HepG2 (cell line): ENCODE data around the gene CISH. TPM values are rescaled to one million over a fixed set of nuclear protein-coding genes. Genes with fewer than 3 reads are reported as not detected.

ENCODE experiments used
- BRD4 ChIP-seq: sonication (generic); formaldehyde crosslinking; IDR thresholded peaks from 2 replicates; pipeline ENCODE4 v1.4.0; 2020; ENCODE audit warnings: missing genetic modification reagents
- EZH2 ChIP-seq: conservative IDR thresholded peaks from 2 replicates; pipeline ENCODE4 v1.6.1; 2012; ENCODE audit warnings: mild to moderate bottlenecking, low read depth, low read length, moderate library complexity
- HIVEP1 ChIP-seq: sonication (generic); formaldehyde crosslinking; IDR thresholded peaks from 2 replicates; pipeline ENCODE4 v1.4.0; 2020; ENCODE audit warnings: mild to moderate bottlenecking, missing genetic modification reagents
- HMG20A ChIP-seq: IDR thresholded peaks from 2 replicates; pipeline ENCODE4 v1.6.1; 2016; ENCODE audit warnings: borderline replicate concordance
- MATR3 ChIP-seq: sonication (generic); formaldehyde crosslinking; IDR thresholded peaks from 2 replicates; pipeline ENCODE4 v1.4.0; 2020; ENCODE audit warnings: missing genetic modification reagents
- NONO ChIP-seq, 2 experiments: fragments of 450-650 bp in 1 of 2; sonication (generic) in 1 of 2; formaldehyde crosslinking in 1 of 2; IDR thresholded peaks in 1 of 2; conservative IDR thresholded peaks in 1 of 2; 2 replicates each; pipeline versions ENCODE4 v1.6.1 to v1.8.0; 2017 to 2022; ENCODE audit warnings: mild to moderate bottlenecking in 1 of 2, missing genetic modification reagents in 1 of 2, moderate library complexity in 1 of 2
- RBAK ChIP-seq: sonication (generic); formaldehyde crosslinking; IDR thresholded peaks from 2 replicates; pipeline ENCODE4 v1.5.1; 2020; ENCODE audit warnings: mild to moderate bottlenecking, missing genetic modification reagents
- SMARCE1 ChIP-seq: fragments of 450-650 bp; IDR thresholded peaks from 2 replicates; pipeline ENCODE4 v1.6.1; 2017; ENCODE audit warnings: borderline replicate concordance
- SRY ChIP-seq: sonication (generic); formaldehyde crosslinking; IDR thresholded peaks from 2 replicates; pipeline ENCODE4 v1.8.0; 2022; ENCODE audit warnings: mild to moderate bottlenecking, missing genetic modification reagents
- TAF1 ChIP-seq: sonication (generic); formaldehyde crosslinking; IDR thresholded peaks from 2 replicates; pipeline ENCODE4 v1.4.0; 2020; ENCODE audit warnings: missing genetic modification reagents
- ZC3H4 ChIP-seq: sonication (generic); formaldehyde crosslinking; IDR thresholded peaks from 2 replicates; pipeline ENCODE4 v1.4.0; 2020; ENCODE audit warnings: missing genetic modification reagents, borderline replicate concordance
- ZFP82 ChIP-seq: sonication (generic); formaldehyde crosslinking; IDR thresholded peaks from 2 replicates; pipeline ENCODE4 v1.5.1; 2020; ENCODE audit warnings: mild to moderate bottlenecking, missing genetic modification reagents, borderline replicate concordance
- ZNF124 ChIP-seq: sonication (generic); formaldehyde crosslinking; IDR thresholded peaks from 2 replicates; pipeline ENCODE4 v1.4.0; 2020; ENCODE audit warnings: missing genetic modification reagents
- ZNF333 ChIP-seq: sonication (generic); formaldehyde crosslinking; IDR thresholded peaks from 2 replicates; pipeline ENCODE4 v1.4.0; 2020; ENCODE audit warnings: mild to moderate bottlenecking, missing genetic modification reagents, borderline replicate concordance
- ZNF33B ChIP-seq: sonication (generic); formaldehyde crosslinking; IDR thresholded peaks from 2 replicates; pipeline ENCODE4 v1.5.1; 2020; ENCODE audit warnings: mild to moderate bottlenecking, missing genetic modification reagents
- ZNF496 ChIP-seq: sonication (generic); formaldehyde crosslinking; IDR thresholded peaks from 2 replicates; pipeline ENCODE4 v1.8.1; 2023; ENCODE audit warnings: mild to moderate bottlenecking, moderate library complexity, missing genetic modification reagents; ENCODE audit not compliant: insufficient replicate concordance
- ZNF501 ChIP-seq: sonication (generic); formaldehyde crosslinking; IDR thresholded peaks from 2 replicates; pipeline ENCODE4 v1.5.1; 2020; ENCODE audit warnings: mild to moderate bottlenecking, moderate library complexity, missing genetic modification reagents
- ZNF562 ChIP-seq: sonication (generic); formaldehyde crosslinking; IDR thresholded peaks from 2 replicates; pipeline ENCODE4 v1.8.0; 2022; ENCODE audit warnings: missing genetic modification reagents, borderline replicate concordance
- ZNF567 ChIP-seq: sonication (generic); formaldehyde crosslinking; IDR thresholded peaks from 2 replicates; pipeline ENCODE4 v1.8.1; 2023; ENCODE audit warnings: mild to moderate bottlenecking, missing genetic modification reagents, borderline replicate concordance
- ZNF577 ChIP-seq: sonication (generic); formaldehyde crosslinking; IDR thresholded peaks from 2 replicates; pipeline ENCODE4 v1.4.0; 2020; ENCODE audit warnings: mild to moderate bottlenecking, low read depth, missing genetic modification reagents, borderline replicate concordance
- ZNF777 ChIP-seq: sonication (generic); formaldehyde crosslinking; IDR thresholded peaks from 2 replicates; pipeline ENCODE4 v1.4.0; 2020; ENCODE audit warnings: missing genetic modification reagents
- ZSCAN22 ChIP-seq: sonication (generic); formaldehyde crosslinking; IDR thresholded peaks from 2 replicates; pipeline ENCODE4 v1.4.0; 2020; ENCODE audit warnings: mild to moderate bottlenecking, missing genetic modification reagents
- polyA plus RNA-seq, 8 experiments: library from polyadenylated mRNA; depleted of rRNA in 3 of 8; stranded (reverse) in 7 of 8; unstranded in 1 of 8; fragments of >200 nt; fragmentation: Illumina TruSeq in 4 of 8; extraction: Trizol in 4 of 8; gene quantifications; 2 replicates each; pipeline versions ENCODE4 v1.2.1 to v1.2.3, GENCODE V29; 2011 to 2016; ENCODE audit warnings: low read depth in 4 of 8, missing spikeins in 1 of 8, mixed read lengths in 1 of 8; ENCODE audit not compliant: insufficient read depth in 1 of 8
- total RNA-seq, 5 experiments: library from RNA; depleted of rRNA; stranded (reverse); fragments of >200 nt; fragmentation: Illumina TruSeq; extraction: Trizol; gene quantifications; 2 replicates each; pipeline ENCODE4 v1.2.3, GENCODE V29; 2016; ENCODE audit warnings: low read depth in 1 of 5
- TF ChIP-seq, protein P1 (sequence below): sonication (generic); formaldehyde crosslinking; IDR thresholded peaks from 2 replicates; pipeline ENCODE4 v1.5.0; 2020; ENCODE audit warnings: mild to moderate bottlenecking, missing genetic modification reagents, moderate library complexity
- TF ChIP-seq, protein P2 (sequence below): sonication (generic); formaldehyde crosslinking; IDR thresholded peaks from 2 replicates; pipeline ENCODE4 v1.5.1; 2020; ENCODE audit warnings: mild to moderate bottlenecking, moderate library complexity, missing genetic modification reagents
- TF ChIP-seq, protein P3 (sequence below): sonication (generic); formaldehyde crosslinking; IDR thresholded peaks from 2 replicates; pipeline ENCODE4 v1.8.1; 2023; ENCODE audit warnings: mild to moderate bottlenecking, missing genetic modification reagents, borderline replicate concordance
- TF ChIP-seq, protein P4 (sequence below): sonication (generic); formaldehyde crosslinking; IDR thresholded peaks from 2 replicates; pipeline ENCODE4 v1.5.0; 2020; ENCODE audit warnings: missing genetic modification reagents

The CISH gene
- total and polyA plus RNA-seq, 2 of the 13 experiments (the other 11 are each of a cell fraction or from before 2014, with no cell fraction given): 0.91 to 1.5 TPM

DNA sequence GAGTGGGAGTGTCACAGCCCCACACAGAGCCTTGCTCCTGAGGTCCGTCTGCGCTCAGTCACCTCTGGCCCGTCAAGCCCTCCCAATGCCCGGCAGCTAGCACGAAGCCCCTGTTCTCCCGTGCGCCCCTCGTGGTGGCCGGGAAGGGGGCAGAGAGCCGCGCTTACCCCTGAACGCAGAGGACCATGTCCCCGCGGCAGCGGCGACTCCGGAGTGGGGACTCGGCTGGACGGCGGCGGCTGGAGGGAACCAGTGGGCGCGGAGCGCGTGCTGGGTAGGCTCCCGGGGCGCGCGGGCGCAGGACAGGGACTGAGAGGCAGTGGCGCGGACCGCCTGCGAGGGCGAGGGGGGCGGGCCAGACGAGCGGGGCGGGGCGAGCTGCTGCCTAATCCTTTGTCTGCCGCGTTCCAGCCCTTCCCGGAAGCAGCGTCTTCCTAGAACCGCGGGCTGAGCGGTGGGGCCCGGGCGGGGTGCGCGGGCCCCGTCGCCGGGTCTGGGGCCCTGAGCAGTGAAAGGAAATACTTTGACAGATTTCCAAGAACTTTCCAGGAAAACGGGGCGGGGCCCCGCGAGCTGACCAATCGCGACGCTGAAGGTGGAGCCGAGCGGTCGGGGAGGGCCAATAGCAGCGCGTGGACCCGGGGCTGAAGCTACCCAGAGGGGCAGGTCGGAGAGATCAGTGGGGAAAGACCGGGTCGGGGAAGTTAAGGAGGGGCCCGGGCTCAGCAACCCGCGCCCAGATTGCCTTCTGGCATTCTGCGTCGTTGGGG is at the start of gene CISH (continued):
- TF ChIP-seq, protein P1, sequence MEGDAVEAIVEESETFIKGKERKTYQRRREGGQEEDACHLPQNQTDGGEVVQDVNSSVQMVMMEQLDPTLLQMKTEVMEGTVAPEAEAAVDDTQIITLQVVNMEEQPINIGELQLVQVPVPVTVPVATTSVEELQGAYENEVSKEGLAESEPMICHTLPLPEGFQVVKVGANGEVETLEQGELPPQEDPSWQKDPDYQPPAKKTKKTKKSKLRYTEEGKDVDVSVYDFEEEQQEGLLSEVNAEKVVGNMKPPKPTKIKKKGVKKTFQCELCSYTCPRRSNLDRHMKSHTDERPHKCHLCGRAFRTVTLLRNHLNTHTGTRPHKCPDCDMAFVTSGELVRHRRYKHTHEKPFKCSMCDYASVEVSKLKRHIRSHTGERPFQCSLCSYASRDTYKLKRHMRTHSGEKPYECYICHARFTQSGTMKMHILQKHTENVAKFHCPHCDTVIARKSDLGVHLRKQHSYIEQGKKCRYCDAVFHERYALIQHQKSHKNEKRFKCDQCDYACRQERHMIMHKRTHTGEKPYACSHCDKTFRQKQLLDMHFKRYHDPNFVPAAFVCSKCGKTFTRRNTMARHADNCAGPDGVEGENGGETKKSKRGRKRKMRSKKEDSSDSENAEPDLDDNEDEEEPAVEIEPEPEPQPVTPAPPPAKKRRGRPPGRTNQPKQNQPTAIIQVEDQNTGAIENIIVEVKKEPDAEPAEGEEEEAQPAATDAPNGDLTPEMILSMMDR (CRISPR knock-in tag): peak; percentile 66
- TF ChIP-seq ZNF333 (CRISPR knock-in tag) (peak; percentile 81; the same call in 1 of the 2 replicates), TAF1 (CRISPR knock-in tag) (peak; percentile 69), BRD4 (no peak), ZNF496 (CRISPR knock-in tag) (no peak), ZNF33B (CRISPR knock-in tag) (peak; percentile 94; the same call in 1 of the 2 replicates), ZNF577 (CRISPR knock-in tag) (0 out of 2 replicates have a peak, but pooled peaks have one; percentile 40), ZSCAN22 (no peak; the same call in 1 of the 2 replicates), ZNF124 (CRISPR knock-in tag) (peak; percentile 37; the same call in 1 of the 2 replicates), ZC3H4 (CRISPR knock-in tag) (no peak), EZH2 (no peak), SRY (CRISPR knock-in tag) (peak; percentile 91), MATR3 (CRISPR knock-in tag) (no peak), ZNF567 (CRISPR knock-in tag) (0 out of 2 replicates have a peak, but pooled peaks have one; percentile 15), HIVEP1 (CRISPR knock-in tag) (peak; percentile 84), ZNF777 (peak; percentile 82), NONO (IDR thresholded peaks at IDR 0.05) (no peak), NONO (CRISPR knock-in tag; conservative IDR thresholded peaks at IDR 0.05) (peak; percentile 58; the same call in 1 of the 2 replicates), RBAK (CRISPR knock-in tag) (no peak), ZNF501 (CRISPR knock-in tag) (peak; percentile 81), ZNF562 (CRISPR knock-in tag) (0 out of 2 replicates have a peak, but pooled peaks have one; percentile 16), SMARCE1 (no peak), HMG20A (CRISPR knock-in tag) (peak; percentile 60; the same call in 1 of the 2 replicates), ZFP82 (CRISPR knock-in tag) (peak; percentile 62; the same call in 1 of the 2 replicates)
- TF ChIP-seq, protein P2, sequence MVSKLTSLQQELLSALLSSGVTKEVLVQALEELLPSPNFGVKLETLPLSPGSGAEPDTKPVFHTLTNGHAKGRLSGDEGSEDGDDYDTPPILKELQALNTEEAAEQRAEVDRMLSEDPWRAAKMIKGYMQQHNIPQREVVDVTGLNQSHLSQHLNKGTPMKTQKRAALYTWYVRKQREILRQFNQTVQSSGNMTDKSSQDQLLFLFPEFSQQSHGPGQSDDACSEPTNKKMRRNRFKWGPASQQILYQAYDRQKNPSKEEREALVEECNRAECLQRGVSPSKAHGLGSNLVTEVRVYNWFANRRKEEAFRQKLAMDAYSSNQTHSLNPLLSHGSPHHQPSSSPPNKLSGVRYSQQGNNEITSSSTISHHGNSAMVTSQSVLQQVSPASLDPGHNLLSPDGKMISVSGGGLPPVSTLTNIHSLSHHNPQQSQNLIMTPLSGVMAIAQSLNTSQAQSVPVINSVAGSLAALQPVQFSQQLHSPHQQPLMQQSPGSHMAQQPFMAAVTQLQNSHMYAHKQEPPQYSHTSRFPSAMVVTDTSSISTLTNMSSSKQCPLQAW (CRISPR knock-in tag): peak; percentile 38; the same call in 1 of the 2 replicates
- TF ChIP-seq, protein P3, sequence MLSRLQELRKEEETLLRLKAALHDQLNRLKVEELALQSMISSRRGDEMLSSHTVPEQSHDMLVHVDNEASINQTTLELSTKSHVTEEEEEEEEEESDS (CRISPR knock-in tag): no peak
- TF ChIP-seq, protein P4, sequence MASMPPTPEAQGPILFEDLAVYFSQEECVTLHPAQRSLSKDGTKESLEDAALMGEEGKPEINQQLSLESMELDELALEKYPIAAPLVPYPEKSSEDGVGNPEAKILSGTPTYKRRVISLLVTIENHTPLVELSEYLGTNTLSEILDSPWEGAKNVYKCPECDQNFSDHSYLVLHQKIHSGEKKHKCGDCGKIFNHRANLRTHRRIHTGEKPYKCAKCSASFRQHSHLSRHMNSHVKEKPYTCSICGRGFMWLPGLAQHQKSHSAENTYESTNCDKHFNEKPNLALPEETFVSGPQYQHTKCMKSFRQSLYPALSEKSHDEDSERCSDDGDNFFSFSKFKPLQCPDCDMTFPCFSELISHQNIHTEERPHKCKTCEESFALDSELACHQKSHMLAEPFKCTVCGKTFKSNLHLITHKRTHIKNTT (CRISPR knock-in tag): no peak
